Upper lobe of left lung (tissue), 6 donors: ENCODE measurements around the gene CARMIL1. TPM values are rescaled to one million over a fixed set of nuclear protein-coding genes. Genes with fewer than 3 reads are reported as not detected.

ENCODE experiments used
- ATAC-seq, 2 donors: fragments of 200-7000 bp; cut with Tn5 transposase; one replicate each; pipeline ENCODE4 v1.9.1; 2022; ENCODE audit warnings: mild to moderate bottlenecking in 2 of 2, moderate library complexity in 2 of 2; ENCODE audit not compliant: low FRiP score in 2 of 2
- DNase-seq, 2 donors: peaks; one replicate each; pipeline ENCODE4 v3.0.0-alpha.2; 2019 to 2020
- H3K27ac ChIP-seq, 4 donors: fragments of 200-600 bp; sonication (generic); one replicate each; pipeline ENCODE4 v1.5.1; 2016 to 2019
- H3K27me3 ChIP-seq, 4 donors: fragments of 200-600 bp; sonication (generic); one replicate each; pipeline ENCODE4 v1.5.1; 2017 to 2019
- H3K36me3 ChIP-seq, 4 donors: fragments of 200-600 bp; sonication (generic); one replicate each; pipeline ENCODE4 v1.5.1; 2016 to 2019
- H3K4me1 ChIP-seq, 4 donors: fragments of 200-600 bp; sonication (generic); one replicate each; pipeline ENCODE4 v1.5.1; 2018 to 2019
- H3K4me3 ChIP-seq, 4 donors: fragments of 200-600 bp; sonication (generic); one replicate each; pipeline ENCODE4 v1.5.1; 2017 to 2019; ENCODE audit warnings: mild to moderate bottlenecking in 2 of 4, moderate library complexity in 1 of 4
- H3K9me3 ChIP-seq, 4 donors: fragments of 200-600 bp; sonication (generic); one replicate each; pipeline ENCODE4 v1.5.1; 2018 to 2019
- CTCF ChIP-seq, 6 experiments: fragments of 450-650 bp in 4 of 6; fragments of 200-600 bp in 2 of 6; sonication (generic) in 2 of 6; IDR thresholded peaks; one replicate each; pipeline ENCODE4 v1.5.1; 2016 to 2019; ENCODE audit warnings: antibody characterized with exemption in 6 of 6
- EP300 ChIP-seq, 4 donors: sonication (generic); formaldehyde crosslinking; IDR thresholded peaks; one replicate each; pipeline ENCODE4 v1.5.1; 2017; ENCODE audit warnings: antibody characterized with exemption in 4 of 4, control low read depth in 2 of 4
- POLR2A ChIP-seq, 4 donors: fragments of 450-650 bp; IDR thresholded peaks; one replicate each; pipeline ENCODE4 v1.5.1; 2016 to 2017; ENCODE audit warnings: antibody characterized with exemption in 4 of 4, mild to moderate bottlenecking in 2 of 4
- POLR2AphosphoS5 ChIP-seq, 2 donors: sonication (generic); formaldehyde crosslinking; IDR thresholded peaks; one replicate each; pipeline ENCODE4 v1.5.1; 2017; ENCODE audit warnings: antibody characterized with exemption in 2 of 2
- WGBS, 2 donors: methylation state at CpG; one replicate each; pipeline ENCODE4 v1.1.5; 2017 to 2018; 5-methylcytosine and 5-hydroxymethylcytosine counted together
- total RNA-seq, 6 donors: library from RNA; depleted of rRNA in 4 of 6; stranded (reverse); fragments of >200 nt in 4 of 6; gene quantifications; one replicate each; pipeline versions ENCODE4 v1.1.0 to v1.2.1, GENCODE V29; 2016 to 2021
- donor health status: DM: no; HTN: no; CAD: no; lungs with moderate emphysema.
- donor health status: DM: no; HTN: yes; CAD: no; lungs with severe emphysema.

The CARMIL1 gene
- total RNA-seq, 6 donors from 2014 or later = 19.8 to 78.6 (median 44.9) TPM

GRCh38 chr6:25249133-25249532 lies 30.0 kb upstream of the CARMIL1 start:
- Histone ChIP-seq H3K27ac (no peak overlapping the region), H3K36me3 (no peaks in the 10 kb centered on the region), H3K27me3 (no peaks in the 10 kb centered on the region), H3K4me1 (no peaks in the 10 kb centered on the region), H3K9me3 (no peaks in the 10 kb centered on the region), H3K4me3 (no peak overlapping the region)
- WGBS, 2 donors = 79 to 88% methylated on average over 1 of the region's 1 CpG
- DNase-seq (no peak), ATAC-seq (no peak)
- TF ChIP-seq CTCF (IDR thresholded peaks at IDR 0.05) (no peak), POLR2AphosphoS5 (IDR thresholded peaks at IDR 0.05) (no peak), POLR2A (IDR thresholded peaks at IDR 0.05) (no peak), EP300 (IDR thresholded peaks at IDR 0.05) (no peak)

GRCh38 chr6:25250878-25251277 lies 28.3 kb upstream of the CARMIL1 start:
- H3K27ac ChIP-seq = no peak overlapping the region
- no peak for ATAC-seq
- no peak overlapping the region for H3K4me3 ChIP-seq
- no peaks in the 10 kb centered on the region for H3K9me3 ChIP-seq
- no peaks in the 10 kb centered on the region for H3K36me3 ChIP-seq
- WGBS, 2 donors = 56 to 68% methylated on average over 5 of the region's 5 CpGs
- H3K27me3 ChIP-seq = no peaks in the 10 kb centered on the region
- DNase-seq = no peak
- TF ChIP-seq EP300 (IDR thresholded peaks at IDR 0.05) (no peak), POLR2AphosphoS5 (IDR thresholded peaks at IDR 0.05) (no peak), POLR2A (IDR thresholded peaks at IDR 0.05) (no peak), CTCF (IDR thresholded peaks at IDR 0.05) (no peak)
- H3K4me1 ChIP-seq = no peaks in the 10 kb centered on the region

GRCh38 chr6:25251426-25251825 lies 27.7 kb upstream of the CARMIL1 start:
- Histone ChIP-seq H3K27ac (no peak overlapping the region), H3K4me1 (no peaks in the 10 kb centered on the region), H3K27me3 (no peaks in the 10 kb centered on the region), H3K36me3 (no peaks in the 10 kb centered on the region), H3K9me3 (no peaks in the 10 kb centered on the region), H3K4me3 (no peak overlapping the region)
- TF ChIP-seq POLR2A (IDR thresholded peaks at IDR 0.05) = no peak
- TF ChIP-seq EP300 (IDR thresholded peaks at IDR 0.05) = no peak
- TF ChIP-seq CTCF (IDR thresholded peaks at IDR 0.05) = no peak
- DNase-seq = no peak
- 56 to 68% methylated on average over 2 of the region's 2 CpGs for WGBS, 2 donors
- no peak for ATAC-seq

GRCh38 chr6:25253351-25253750 lies 25.8 kb upstream of the CARMIL1 start:
- WGBS, 2 donors = 71 to 76% methylated on average over 4 of the region's 4 CpGs
- Histone ChIP-seq H3K4me1 (no peaks in the 10 kb centered on the region), H3K27ac (no peak overlapping the region), H3K4me3 (no peak overlapping the region), H3K27me3 (no peaks in the 10 kb centered on the region), H3K36me3 (no peaks in the 10 kb centered on the region), H3K9me3 (no peaks in the 10 kb centered on the region)
- no peak for ATAC-seq
- no peak for DNase-seq
- TF ChIP-seq EP300 (IDR thresholded peaks at IDR 0.05) = no peak
- TF ChIP-seq CTCF (IDR thresholded peaks at IDR 0.05) = no peak
- no peak for TF ChIP-seq POLR2AphosphoS5 (IDR thresholded peaks at IDR 0.05)
- no peak for TF ChIP-seq POLR2A (IDR thresholded peaks at IDR 0.05)

GRCh38 chr6:25254671-25255070 lies 24.5 kb upstream of the CARMIL1 start:
- 82% methylated on average over 7 of the region's 7 CpGs for WGBS, 2 donors
- no peak for ATAC-seq
- H3K4me3 ChIP-seq = no peak overlapping the region

More at GRCh38 chr6:25254671-25255070, 24.5 kb upstream of the CARMIL1 start:
- Histone ChIP-seq H3K36me3 (no peaks in the 10 kb centered on the region), H3K4me1 (no peaks in the 10 kb centered on the region), H3K9me3 (no peaks in the 10 kb centered on the region), H3K27ac (no peak overlapping the region), H3K27me3 (no peaks in the 10 kb centered on the region)
- TF ChIP-seq CTCF (IDR thresholded peaks at IDR 0.05) (no peak), POLR2A (IDR thresholded peaks at IDR 0.05) (no peak), POLR2AphosphoS5 (IDR thresholded peaks at IDR 0.05) (no peak), EP300 (IDR thresholded peaks at IDR 0.05) (no peak)
- no peak for DNase-seq
